IPS-11a (cell line): ENCODE measurements around the gene THSD7A.
A peak's percentile ranks its signal among the peaks of the same experiment; 100 is the strongest.

Source experiments
- H3K4me3 ChIP-seq: one replicate; pipeline ENCODE4 v1.5.1; 2013; ENCODE audit warnings: low read depth, low read length, control low read depth

THSD7A gene, protein sequence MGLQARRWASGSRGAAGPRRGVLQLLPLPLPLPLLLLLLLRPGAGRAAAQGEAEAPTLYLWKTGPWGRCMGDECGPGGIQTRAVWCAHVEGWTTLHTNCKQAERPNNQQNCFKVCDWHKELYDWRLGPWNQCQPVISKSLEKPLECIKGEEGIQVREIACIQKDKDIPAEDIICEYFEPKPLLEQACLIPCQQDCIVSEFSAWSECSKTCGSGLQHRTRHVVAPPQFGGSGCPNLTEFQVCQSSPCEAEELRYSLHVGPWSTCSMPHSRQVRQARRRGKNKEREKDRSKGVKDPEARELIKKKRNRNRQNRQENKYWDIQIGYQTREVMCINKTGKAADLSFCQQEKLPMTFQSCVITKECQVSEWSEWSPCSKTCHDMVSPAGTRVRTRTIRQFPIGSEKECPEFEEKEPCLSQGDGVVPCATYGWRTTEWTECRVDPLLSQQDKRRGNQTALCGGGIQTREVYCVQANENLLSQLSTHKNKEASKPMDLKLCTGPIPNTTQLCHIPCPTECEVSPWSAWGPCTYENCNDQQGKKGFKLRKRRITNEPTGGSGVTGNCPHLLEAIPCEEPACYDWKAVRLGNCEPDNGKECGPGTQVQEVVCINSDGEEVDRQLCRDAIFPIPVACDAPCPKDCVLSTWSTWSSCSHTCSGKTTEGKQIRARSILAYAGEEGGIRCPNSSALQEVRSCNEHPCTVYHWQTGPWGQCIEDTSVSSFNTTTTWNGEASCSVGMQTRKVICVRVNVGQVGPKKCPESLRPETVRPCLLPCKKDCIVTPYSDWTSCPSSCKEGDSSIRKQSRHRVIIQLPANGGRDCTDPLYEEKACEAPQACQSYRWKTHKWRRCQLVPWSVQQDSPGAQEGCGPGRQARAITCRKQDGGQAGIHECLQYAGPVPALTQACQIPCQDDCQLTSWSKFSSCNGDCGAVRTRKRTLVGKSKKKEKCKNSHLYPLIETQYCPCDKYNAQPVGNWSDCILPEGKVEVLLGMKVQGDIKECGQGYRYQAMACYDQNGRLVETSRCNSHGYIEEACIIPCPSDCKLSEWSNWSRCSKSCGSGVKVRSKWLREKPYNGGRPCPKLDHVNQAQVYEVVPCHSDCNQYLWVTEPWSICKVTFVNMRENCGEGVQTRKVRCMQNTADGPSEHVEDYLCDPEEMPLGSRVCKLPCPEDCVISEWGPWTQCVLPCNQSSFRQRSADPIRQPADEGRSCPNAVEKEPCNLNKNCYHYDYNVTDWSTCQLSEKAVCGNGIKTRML (N-terminal part only)

DNA sequence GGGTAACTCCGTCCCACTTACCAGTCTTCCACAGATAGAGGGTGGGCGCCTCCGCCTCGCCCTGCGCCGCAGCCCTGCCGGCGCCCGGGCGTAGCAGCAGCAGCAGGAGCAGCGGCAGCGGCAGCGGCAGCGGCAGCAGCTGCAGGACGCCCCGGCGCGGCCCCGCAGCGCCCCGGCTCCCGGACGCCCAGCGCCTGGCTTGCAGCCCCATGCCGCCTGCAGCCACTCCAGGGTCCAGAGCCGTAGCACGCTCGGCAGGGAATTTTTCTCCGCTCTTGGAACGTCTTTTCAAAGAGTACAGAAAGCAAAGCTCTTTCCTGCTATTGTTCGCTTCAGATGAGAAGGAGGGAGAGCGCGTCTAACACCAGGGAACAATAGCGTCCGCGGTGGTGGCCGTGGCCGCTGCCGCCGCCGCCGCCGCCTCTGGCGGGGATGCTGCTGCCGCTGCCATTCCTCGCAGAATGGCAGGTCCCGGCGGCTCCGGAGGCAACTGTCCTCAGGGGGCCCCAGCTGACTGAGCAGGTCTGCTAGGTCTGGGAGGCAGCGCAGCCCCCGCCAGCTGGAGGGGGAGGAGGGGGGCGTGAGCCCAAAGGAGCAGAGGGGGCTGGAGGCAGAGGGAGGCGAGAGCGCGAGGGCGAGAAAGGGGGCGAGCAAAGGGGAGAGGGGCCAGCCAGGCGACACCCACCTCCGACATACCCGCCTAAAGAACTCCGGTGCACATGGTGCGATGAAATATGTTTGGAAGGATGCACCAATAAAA, at the start of gene THSD7A:
TSS of gene THSD7A (minus strand) at position 463 of the 760 bp plus-strand sequence. CDS start at position 211, 252 bp downstream.
- peak within 1 kb of the TSS; percentile 65 for H3K4me3 ChIP-seq

DNA sequence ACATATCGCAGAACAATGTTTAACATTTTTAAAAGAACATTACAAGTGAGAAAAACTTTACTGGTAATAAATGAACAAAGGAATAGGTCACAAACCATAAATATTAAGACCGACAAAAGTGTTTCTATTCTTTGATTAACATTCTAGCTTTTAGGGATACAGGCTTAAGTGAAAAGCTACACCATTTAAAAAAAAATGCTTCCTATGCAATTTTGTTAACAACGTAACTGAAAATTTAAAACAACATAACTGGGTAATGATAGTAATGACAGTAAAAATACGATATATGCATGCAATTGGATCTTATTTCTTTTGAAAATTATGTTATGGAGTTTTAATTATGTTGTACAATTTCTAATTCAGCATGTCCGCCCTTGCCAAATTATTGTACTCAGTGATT, 49.7 kb upstream of the THSD7A start:
- no peak overlapping the region for H3K4me3 ChIP-seq

DNA sequence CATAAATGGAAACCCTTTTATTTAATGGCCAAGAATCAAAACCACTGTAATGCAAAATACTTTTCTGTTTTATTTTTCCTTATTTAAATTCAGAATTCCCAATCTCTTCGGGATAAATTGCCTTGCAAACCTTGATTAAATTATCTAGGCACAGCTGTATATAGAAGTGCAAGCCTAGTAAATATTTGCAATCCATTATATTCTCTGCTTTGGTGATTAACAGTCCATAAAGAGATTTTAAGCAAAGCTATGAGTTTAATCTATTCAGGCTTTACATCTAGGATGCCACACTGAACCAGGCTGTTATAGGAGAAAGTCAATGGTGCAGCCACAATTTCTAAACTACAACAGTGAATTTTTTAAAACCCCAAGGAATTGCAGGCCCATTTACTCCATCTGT, 43.6 kb upstream of the THSD7A start:
- no peak overlapping the region for H3K4me3 ChIP-seq

DNA sequence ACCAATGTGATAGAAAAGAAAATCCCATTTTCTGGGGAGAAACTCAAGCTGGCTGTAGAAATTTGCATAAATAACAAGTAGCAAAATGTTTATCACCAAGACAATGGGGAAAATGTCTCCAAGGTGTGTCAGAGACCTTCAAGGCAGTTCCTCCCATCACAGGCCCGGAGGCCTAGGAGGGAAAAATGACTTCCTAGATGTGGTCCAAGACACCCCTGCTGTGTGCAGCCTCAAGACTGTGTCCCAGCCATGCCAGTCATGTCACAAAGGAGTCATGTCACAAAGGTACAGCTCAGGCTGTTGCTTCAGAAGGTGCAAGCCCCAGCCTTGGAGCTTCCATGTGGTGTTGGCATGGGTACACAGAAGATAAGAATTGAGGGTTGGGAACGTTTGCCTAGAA, 33.7 kb upstream of the THSD7A start:
- no peak overlapping the region for H3K4me3 ChIP-seq

DNA sequence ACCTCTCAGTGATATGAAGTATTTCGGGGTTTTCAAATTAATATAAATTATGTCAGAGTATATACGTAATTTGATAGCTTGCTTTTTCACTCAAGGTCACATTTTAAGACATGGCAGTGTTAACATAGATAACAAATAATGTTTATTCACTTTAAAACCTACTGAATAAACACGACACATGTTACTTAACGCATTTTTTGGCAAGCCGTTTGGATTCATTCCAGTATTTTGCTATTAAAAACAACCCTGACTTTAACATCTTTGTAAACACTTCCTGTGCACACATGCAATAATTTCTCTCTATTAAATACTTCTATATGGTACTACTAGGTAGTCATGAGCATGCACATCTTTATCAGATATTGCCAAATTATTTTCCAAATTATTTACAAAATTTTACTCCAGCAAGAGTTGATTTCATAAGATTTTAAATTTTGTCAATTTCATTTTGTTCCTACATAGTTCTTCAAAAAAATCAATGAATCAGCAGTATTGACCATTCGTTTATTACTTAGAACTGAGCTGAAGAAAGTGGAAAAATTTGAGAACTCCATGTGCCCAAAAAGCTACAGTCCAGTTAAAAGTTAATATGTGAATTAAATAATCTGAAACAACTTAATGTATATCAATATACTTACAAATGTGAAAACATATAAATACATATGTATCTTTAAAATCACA, 26.8 kb upstream of the THSD7A start:
- no peak overlapping the region for H3K4me3 ChIP-seq

DNA sequence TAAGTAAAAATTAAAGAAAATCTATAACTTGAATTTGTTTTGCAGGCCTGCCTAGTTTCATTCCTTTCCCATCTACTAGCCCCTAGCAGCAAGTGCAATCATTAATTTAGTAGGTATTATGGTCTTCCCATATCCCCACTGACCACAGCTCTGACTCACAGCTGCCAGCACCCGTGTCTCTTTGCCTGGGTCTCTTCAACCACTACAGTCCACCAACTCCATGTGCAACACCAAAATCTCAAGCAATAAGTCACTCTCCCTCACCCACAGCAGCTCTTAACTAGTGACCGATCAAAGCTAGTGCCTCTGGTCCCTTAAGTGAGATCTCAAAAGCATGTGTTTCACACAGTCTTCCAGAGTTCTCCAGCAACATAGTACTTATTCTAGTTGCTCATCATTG, 26.0 kb upstream of the THSD7A start:
- H3K4me3 ChIP-seq: no peak overlapping the region

DNA sequence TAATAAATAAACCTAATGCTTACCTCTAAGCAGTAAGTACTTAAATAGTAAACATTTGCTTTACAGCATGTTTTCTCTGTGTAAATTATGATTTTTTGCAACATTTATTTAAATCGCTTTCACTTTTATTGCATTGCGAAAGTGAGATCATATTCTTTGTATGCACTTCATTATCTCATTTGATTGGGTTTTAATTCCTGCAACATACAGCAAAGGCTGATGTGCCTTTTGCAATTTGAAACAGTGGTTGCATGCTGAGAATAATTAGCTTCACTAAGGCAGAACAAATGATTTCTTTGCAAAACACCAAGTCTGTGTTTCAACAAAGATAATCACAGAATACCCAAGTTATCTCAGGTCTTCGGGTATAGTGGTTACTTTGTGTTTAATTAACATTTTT, 16.3 kb upstream of the THSD7A start:
- no peak overlapping the region for H3K4me3 ChIP-seq

DNA sequence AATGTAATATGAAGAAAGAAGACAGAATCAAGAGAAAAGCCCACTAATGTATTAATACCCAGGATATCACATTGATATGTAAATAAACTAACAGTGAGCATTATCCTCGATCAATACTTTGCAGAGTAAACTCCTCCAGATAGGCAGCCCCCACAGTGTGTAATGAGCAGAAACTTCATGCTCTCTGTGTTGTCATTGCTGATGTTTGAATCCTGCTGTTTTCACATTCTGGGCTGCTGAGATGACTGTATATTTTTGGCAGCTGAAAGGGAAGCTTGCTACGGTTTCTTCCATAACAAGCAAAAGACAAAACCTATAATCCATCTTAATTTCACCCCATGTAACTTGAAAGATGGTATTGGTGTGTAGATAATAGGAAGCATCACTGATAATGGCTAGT, 15.3 kb upstream of the THSD7A start:
- H3K4me3 ChIP-seq: no peak overlapping the region

DNA sequence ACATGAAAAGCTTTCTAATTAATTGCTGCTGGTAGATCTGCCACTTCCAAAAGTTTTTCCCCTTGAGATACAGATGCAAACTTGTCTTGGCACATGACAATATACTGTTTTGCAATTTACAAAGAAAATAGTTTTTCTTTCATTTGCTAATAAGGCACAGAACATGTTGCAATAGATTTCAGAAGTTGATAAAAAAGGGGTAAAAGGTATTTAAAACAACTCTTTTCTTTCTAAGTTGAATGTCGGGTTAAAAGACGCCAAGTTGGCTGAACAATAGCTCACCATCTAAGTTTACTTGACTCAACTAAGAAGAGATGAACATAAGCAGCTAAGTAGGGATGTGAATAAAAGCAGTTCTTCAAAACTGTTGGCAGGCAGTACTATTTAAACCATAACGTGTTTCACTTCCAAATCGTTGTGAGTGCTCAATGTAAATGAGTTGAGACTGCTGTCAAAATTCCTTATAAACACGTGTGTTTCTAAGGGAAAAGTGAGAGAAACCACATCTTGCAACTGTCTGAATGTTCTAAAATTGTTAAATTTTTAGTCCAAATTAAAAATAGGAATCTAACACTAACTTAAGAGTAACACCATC, 14.5 kb upstream of the THSD7A start:
- H3K4me3 ChIP-seq: no peak overlapping the region

DNA sequence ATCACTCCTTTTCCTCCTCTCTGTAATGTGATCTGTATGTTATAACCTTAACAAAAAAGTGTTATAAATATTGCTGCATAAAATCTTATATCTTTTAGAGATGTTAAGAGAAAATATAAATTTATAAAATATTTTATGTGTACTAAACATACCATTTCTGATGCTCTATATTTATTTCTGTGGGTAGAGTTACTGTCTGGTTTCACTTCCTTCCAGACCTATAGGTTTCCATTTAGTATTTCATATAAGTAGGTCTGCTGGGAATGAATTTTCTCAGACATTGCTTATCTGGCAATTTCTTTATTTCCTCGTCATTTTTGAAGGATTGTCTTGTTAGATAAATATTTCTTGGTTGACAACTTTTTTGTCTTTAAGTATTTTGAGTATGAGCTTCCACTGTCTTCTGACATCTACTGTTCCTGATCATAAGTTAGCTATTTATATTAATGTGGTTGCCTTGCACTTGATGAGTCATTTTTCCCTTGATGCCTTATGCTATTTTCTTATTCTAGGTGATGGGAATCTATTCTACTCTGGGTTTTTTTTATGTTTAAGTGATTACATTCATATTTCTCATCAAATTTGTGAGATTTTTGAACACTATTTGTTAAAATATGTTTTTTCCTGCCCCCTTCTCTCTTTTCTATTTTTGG, 11.2 kb upstream of the THSD7A start:
- H3K4me3 ChIP-seq: no peak overlapping the region

DNA sequence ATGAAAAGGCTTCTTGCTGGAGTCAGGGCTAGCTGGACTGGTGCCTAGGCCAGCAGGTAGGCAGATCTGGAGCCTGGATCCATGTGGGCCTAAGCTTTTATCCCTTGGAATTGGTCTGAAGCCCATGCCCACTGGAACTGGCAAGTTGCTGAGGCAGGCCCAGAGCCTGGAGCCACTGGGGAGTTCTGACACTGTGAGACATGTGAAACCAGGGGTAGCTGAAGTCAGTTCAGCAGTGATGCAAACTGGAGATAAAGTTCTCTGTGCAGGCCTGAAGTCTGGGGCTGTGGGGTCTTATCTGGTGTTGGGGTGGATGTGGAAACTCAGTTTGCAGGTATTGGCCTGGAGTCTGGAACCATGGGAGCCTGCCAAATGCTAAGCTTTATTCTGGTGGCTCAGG, 9.7 kb upstream of the THSD7A start:
- no peak overlapping the region for H3K4me3 ChIP-seq

DNA sequence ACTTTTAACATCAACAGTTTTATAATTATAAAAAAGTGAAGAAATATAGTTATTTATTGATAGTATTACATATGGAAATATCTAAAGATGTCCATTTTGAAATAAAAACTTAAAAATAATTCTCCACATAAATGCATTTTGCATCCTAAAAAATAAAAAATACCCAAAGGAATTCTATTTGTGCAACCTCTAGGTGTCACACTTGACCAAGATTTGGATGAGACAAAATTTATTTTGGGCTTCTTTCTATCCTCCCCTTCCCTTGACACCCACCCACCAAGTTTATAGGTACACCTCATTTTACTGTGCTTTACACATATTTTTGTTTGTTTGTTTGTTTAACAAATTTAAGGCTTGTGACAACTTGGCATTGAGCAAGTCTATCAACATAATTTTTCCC, 3.3 kb upstream of the THSD7A start:
- H3K4me3 ChIP-seq: no peak overlapping the region

DNA sequence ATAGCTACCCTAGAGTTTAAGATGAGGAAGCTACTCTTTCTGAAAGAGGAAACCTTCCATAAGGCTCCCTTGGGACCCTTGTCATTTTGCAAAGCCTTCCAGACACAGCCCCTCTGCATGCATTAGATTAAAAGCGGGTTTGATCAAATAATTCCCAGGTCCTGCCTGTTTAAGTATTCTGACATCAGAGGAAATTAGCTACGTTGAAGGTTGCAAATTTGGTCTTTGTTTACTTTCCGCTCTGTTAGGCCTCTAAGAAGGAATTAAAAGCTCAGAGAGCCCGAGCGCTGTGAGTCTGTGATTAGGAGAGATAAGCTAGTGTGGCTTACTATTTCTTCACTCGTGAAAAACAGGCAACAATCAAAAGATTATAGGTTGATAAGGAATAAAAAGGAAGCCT, 1.4 kb upstream of the THSD7A start:
- no peak overlapping the region for H3K4me3 ChIP-seq

DNA sequence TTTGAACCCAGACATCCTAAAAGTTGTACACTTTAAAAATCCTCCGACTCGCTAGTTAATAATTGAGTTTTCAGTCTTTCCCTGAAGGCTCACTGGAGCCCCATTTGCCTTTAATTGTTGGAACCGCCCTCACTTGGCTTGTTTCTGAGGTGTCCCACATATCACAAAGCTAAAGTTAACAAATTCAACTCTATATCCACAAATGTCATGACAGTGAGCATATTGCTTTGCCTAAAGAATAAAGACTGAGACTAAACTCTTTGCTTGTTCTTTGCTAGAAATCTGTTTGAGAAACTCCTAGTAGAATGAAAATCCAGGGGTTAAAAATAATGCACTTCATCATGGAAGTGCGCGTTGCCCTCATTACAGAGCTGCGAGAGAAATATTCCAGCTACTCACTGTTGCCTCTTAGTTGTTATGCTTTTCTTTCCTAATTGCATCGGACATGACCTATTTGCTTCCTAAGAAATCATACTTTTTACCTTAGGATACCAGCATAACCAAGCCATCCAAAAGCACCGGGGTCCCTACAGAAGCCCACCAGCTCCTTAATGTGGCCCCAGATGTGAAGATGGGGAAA, 752 bp downstream of the THSD7A start:
- H3K4me3 ChIP-seq: peak overlapping the region; percentile 65

DNA sequence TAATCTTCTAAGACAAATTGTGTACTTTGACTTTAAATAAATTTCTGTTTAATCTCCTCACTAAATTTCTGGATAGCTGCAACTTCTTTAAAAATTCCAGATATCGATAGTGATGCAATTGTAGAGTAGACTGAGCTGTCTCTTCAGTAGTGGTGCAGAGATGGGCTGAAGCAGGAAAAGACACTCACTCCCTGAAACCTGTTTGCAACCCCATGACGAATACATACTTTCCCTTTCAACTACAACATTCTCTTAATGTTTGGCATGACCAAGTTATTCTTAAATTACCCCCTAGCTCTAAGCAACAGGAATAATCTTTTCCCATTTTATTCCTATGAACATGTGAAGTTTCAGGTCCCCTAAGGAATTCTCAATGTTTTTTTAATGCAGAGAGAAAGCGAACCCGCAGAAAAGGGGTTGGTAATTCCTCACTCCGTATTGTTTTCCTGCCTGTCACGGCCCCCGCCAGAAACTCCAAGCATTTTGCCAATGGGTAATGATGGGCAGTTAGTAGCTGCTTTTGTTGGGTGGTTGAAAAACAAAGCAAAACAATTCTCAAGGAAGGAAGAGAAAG, 1.3 kb downstream of the THSD7A start:
- H3K4me3 ChIP-seq: peak overlapping the region; percentile 65

DNA sequence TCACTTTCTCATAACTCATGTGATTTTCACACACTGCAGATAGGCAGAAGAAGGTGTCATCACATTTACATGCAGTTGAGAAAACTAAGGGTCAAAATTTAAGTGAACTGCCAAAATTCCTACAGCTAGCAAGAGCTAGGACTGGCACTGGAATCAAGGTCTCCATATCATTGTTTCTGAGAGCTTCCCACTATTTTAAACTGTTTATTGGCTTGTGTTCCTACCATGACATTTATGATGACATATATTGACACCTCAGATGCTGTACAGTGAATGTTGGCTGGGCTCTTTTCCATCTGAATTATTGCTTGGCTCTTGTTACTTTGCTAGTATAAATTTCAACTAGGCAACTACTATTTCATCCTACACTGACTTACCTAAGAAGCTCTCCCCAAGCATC, 2.0 kb downstream of the THSD7A start:
- no peak overlapping the region for H3K4me3 ChIP-seq

DNA sequence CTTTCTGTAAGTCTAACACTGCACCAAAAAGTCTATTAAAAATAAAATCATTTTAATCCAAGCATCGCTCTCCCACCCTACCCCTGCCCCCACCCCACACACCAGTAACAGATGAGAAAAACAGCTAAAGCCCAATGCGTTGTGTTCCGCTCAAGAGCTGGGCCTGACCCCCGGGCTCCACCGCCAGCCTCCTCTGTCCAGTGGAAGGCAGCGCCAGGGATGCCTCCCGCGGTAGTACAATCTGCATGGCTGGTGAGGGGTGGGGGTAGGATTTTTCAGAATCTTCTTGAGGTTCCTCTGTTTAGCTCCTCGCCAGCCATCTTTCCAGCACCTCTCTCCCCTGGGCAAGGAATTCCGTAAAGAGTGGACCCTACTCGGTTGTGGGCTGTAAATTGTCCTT, 12.1 kb downstream of the THSD7A start:
- H3K4me3 ChIP-seq: no peak overlapping the region

DNA sequence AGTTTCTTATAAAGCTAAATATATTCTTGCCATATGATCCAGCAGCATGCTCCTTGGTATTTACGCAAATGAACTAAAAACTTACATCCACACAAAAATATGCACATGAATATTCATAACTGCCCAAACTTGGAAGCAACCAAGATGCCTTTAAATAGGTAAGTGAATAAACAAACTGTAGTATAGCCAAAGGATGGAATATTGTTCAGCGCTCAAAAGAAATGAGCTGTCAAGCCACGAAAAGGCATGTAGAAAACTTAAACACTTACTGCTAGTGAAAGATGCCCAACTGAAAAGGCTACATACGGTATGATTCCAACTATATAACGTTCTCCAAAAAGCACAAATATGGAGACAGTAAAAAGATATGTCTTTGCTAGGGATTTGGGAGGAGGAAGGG, 12.7 kb downstream of the THSD7A start:
- no peak overlapping the region for H3K4me3 ChIP-seq
